Stimulated activated CD4-positive, alpha-beta T cell treated with anti-CD3 and anti-CD28 coated beads, Interleukin-4, amount 100 ng/mL, for 48 hours (primary cell): Measurements from ENCODE around the gene SGCA.
A peak's percentile ranks its signal among the peaks of the same experiment; 100 is the strongest.

ENCODE experiments used
- DNase-seq, 2 donors: peaks; one replicate each; pipeline ENCODE4 v3.0.0-alpha.2; 2020; ENCODE audit warnings: low read depth in 2 of 2

Gene SGCA

GRCh38 chr17:50194934-50195865, 29.4 kb downstream of the SGCA start:
- DNase-seq, result no peak

GRCh38 chr17:50196036-50196435, 30.2 kb downstream of the SGCA start:
- no peak for DNase-seq

DNA sequence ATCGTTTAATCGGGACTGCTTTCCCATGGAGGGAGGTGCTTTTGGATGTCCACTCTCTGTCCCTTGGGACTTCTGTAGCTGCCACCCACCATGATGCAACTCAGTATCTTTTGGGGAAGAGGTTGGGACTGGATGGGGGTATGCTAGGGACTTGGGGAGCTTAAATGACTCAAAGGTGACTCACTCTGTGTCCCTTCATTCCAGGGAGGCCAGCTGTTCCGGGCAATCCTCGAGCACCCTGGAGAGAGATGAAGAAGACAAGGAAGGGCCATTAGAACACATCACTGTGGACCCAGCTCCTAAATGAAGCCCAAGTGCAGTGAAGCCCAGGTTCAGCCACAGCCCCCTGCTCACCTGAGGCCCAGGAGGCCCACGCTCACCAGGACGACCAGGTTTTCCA, 31.0 kb downstream of the SGCA start:
- DNase-seq, result no peak

GRCh38 chr17:50198026-50198669, 32.3 kb downstream of the SGCA start:
- peak; percentile 50 to 58 for DNase-seq

DNA sequence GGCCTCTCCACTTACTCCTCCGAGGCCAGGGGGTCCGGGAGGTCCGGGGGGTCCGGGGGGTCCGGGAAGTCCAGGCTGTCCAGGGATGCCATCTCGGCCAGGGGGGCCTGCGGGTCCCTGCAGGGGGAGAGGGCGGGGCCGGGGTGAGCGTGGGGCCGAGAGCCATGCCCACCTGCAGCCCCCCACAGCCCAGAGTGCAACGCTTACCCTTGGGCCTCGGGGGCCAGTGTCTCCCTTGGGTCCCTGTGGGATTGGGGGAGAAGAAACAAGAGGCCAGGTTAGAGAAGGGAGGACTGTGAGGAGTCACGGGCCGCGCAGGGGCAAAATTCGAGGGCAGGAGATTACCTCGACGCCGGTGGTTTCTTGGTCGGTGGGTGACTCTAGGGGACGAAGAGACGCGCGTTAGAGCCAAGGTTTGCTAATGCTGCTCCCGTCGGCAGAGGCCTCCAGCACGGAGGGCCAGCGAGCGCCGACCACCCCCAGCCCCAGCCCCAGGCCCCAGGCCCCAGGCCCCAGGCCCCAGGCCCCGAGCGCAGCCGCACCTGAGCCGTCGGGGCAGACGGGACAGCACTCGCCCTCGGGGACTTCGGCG, 33.5 kb downstream of the SGCA start:
- DNase-seq, result no peak

- peak; percentile 49 to 68 for DNase-seq
Measured at GRCh38 chr17:50199803-50200456, 34.1 kb downstream of the SGCA start.

DNA sequence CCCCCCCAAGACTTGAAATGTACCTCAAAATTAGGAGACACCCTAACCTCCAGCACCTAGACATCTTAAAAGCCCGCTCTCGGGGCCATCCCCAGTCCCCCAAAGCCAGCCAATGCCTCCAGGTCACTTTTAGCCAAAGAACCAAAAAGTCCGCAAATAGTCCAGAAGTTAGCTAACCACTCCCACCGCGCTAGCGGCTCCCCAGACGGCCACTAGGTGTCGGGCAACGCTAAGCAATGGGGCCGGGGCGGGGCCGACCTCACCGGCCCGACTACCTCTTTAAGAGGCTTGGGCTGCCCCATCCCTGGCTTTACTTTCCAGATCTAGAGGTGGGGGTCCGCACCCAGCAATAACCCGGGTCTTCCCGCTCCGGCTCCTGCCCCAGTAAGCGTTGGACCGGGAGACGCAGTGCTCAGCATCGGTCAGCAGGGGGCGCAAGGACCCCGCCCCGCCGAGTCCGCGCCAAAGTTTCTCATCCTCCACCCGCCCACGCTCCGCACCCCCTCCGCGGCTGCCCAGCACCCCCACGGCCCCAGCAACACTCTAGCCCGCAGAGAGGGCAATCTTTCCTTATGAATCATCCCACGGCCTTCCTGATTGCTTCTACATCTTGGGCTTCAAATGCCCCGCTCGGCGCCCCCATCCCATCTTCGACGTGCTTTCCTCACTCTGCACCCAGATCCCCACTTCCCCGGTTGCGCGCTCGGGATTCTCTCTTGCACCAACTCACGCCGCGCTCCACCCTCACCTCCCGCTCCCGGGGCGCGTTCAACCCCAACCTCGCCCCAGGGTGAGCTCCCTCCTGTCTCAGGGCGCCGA, 34.9 kb downstream of the SGCA start:
- peak; percentile 75 to 76 for DNase-seq

DNA sequence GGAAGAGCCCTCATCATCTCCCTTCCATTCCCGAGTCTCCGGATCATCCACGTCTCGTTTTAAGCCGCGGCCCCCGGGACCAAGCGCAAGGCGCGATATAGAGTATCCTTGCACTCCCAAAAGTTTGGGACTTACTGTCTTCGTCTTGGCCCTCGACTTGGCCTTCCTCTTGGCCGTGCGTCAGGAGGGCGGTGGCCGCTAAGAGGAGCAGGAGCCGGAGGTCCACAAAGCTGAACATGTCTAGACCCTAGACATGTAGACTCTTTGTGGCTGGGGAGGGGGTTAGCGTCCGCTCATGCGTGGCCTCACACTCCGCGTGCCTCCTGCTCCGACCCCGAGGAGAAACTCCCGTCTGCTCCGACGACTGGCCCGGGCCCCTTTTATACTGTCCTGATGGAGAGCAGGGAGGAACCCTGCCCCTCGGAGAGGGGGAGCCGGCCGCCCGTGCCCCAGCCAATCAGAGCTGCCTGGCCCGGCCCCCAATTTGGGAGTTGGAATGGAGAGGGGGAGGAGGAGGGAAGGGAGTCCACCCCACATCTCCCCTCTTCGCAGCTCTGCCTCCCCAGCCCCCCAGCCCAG, 35.6 kb downstream of the SGCA start, which contains the start of gene COL1A1:
COL1A1 (minus strand) TSS at position 356 of the 579 bp plus-strand sequence; CDS start at position 238, 118 bp downstream.
- no peak for DNase-seq

- no peak for DNase-seq
Measured at GRCh38 chr17:50203086-50203485, 37.3 kb downstream of the SGCA start.

DNA sequence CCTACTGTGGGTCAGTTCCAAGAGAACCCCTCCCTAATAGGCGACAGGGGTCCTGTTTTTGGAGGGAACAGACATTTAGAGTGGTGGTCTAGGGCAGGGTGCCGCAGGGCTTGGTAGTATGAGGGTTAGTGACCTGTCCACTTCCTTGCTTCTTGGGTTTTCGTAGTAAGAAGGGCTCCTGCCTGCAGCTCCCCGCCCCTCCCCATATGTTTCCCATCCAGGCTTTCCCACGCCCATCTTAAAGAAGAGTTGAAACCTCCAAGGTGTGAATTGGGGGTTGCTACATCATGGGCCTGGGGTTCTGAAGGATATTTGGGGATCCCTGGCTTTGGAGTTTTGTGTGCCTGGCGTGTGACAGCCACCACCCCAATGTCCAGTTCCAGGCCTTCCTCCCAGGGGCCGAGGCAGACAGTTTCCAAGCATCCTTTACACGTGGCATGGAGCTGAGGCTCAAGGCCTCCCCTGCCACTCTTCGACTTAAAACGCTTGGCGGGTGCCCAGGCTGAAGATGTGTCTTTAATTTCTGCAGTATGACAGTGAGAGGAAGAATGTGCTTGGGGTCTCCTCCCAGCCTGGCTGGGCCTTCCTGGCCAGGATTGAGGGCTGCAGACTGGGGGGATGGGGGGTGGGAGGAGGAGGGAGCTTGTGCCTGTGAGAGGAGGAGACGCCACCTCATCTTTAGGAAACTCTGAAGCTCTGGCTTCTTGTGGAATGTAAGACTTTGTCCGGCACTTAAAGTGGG, 38.0 kb downstream of the SGCA start:
- DNase-seq, result no peak

DNA sequence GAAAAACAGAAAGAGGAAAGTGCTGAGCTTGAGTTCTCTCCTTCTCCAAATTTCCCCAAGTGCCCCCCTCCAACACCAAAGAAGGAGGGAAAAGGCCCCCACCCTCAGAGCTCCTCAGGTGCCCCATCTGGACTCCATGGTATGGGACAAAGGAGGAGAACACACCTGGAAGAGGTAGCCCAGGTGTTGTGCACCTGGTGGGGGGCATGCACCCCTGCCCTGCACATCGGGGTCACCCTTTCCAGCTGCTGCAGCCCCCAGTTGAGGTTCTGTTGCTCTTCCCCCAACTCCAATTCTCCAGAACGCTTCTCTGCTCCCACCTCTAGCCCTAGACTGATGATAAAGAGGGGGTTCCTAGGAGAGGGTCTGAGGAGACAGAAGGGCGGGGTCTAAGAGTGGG, 38.6 kb downstream of the SGCA start:
- no peak for DNase-seq

GRCh38 chr17:50205111-50205962, 39.5 kb downstream of the SGCA start:
- DNase-seq, result no peak

- no peak for DNase-seq
Measured at GRCh38 chr17:50205963-50206505, 40.2 kb downstream of the SGCA start.

- no peak for DNase-seq
Measured at GRCh38 chr17:50206604-50207293, 40.9 kb downstream of the SGCA start.

DNA sequence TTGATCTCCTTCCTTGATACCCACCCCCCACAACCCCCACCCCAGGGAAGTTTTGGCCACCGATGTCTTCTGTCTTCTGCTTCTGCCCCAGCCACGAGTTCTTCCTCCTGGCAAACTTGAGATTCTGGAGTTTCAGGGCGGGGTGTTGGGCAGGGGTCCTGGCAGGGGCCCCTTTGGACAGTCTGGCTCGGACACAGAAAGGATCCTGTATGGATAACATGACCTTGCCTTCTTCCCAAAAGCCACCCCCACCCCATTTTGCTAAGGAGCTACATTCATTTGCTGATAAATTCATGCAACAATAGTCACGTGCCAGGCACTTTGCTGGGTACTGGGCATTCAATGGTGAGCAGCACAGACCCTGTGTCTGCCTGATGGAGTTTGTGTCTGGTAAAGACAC, 41.5 kb downstream of the SGCA start:
- DNase-seq, result no peak

GRCh38 chr17:50207792-50208567, 42.2 kb downstream of the SGCA start:
- DNase-seq, result no peak

DNA sequence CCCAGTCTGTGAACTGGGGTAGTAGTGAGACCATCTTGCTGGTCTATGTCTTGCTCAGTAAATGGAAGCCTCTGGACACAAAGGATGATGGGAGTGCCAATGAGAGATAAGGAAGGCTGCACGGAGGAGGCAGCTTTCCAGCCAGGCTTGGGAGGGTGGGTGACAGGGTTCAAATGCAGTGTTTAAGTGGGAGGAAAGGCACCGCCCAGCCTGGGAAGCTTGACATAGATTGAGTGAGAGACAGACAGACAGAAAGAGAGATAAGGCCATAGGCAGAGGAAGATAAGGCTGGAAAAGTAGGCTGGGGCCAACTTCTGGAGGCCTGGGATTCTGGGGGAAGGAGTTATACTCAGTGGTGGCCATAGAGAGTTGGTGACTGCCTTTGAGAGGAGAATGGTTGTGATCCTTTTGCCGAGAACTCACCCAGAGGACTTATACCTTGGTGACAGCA, 42.8 kb downstream of the SGCA start:
- DNase-seq, result no peak

- DNase-seq, result no peak
Measured at GRCh38 chr17:50209133-50209471, 43.3 kb downstream of the SGCA start.
